ENCODE measurements around the gene ENKUR. TPM values are rescaled to one million over a fixed set of nuclear protein-coding genes. Genes with fewer than 3 reads are reported as not detected.
A peak's percentile ranks its signal among the peaks of the same experiment; 100 is the strongest.
"Not testable (repeated sequence)": the region's sequence is repeated elsewhere in the genome, so short reads cannot be mapped to it uniquely, and the experiment has no call there.

Gene ENKUR
- total and polyA plus RNA-seq, 3 donors from 2014 or later, result 2.2 to 6.2 (median 2.5) TPM

DNA sequence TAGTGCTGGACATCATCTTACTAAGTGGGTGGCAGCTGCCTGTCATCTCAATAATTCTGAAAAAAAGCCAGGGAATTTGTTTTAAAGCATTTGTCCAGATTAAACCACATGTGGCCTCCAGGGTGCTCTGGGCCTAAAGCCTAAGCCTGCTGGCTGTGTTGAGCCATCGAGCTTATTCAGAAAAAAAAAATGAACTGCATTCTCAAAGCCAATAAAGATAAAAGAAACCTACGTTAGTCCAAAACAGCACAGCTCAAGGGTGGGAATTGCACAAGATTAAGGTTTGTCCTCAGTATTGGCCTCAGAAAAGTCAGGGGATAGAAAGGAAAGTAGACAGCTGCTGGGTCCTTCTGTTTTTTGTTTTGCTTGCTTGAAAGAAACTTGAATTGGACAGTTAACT lies 41.0 kb downstream of the ENKUR start:
- Histone ChIP-seq H3K4me1 (no peaks in the 10 kb centered on the region), H3K27ac (peak overlapping the region in 1 of 2 donors; percentile 54), H3K4me3 (no peak overlapping the region), H3K36me3 (ENCODE audit: low read depth, missing control alignments) (no peaks in the 10 kb centered on the region), H3K27me3 (no peaks in the 10 kb centered on the region), H3K9me3 (no peaks in the 10 kb centered on the region)
- TF ChIP-seq CTCF (IDR thresholded peaks at IDR 0.05), result no peak
- no peak for TF ChIP-seq POLR2A (IDR thresholded peaks at IDR 0.05)
- intact Hi-C loops (cut with DNase I; ENCODE audit: low total_unique reads), result no loop called here
- WGBS, 2 donors, result 36 to 50% methylated on average over 2 of the region's 2 CpGs
- peak; percentile 55 for DNase-seq

DNA sequence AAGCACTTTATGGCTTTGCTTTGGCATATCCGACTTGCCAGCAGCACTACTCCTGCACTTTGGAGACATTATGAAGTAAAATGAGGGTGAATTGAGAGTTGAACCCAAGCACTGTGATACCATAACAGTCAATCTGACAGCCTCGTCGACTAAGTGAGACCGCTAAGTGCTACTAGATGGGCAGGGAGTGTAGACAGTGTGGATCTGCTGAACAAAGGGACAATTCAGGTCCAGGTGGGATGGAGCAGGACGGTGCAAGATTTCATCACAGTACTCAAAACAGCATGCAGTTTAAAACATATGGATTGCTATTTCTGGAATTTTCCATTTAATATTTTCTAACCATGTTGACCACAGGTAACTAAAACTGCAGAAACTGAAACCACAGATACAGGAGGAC lies 42.8 kb downstream of the ENKUR start:
- TF ChIP-seq POLR2A (IDR thresholded peaks at IDR 0.05), result no peak
- no peak for TF ChIP-seq CTCF (IDR thresholded peaks at IDR 0.05)
- Histone ChIP-seq H3K4me1 (no peaks in the 10 kb centered on the region), H3K4me3 (no peak overlapping the region), H3K9me3 (no peaks in the 10 kb centered on the region), H3K36me3 (ENCODE audit: low read depth, missing control alignments) (no peaks in the 10 kb centered on the region), H3K27ac (no peak overlapping the region), H3K27me3 (no peaks in the 10 kb centered on the region)
- DNase-seq, result no peak
- WGBS, 2 donors, result 81 to 84% methylated on average over 5 of the region's 5 CpGs
- intact Hi-C loops (cut with DNase I; ENCODE audit: low total_unique reads), result no loop called here

DNA sequence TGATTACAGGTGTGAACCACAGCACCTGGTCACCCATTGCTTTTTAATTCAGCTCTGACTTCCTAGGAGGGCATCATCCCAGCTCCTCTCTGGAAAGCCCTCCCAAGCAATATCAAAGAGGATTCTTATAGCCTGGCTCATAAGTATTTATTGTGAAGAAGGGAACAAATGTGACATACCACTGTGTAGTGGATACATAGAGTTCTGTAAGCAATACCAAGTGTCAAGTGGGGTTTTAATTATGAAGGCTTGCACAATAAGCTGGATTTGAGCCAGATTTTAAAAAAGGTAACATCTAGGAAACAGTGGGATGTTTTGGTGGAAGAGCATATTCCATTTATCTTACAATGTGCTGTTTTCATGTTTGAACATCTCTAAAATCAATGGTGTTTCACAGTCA lies 44.6 kb downstream of the ENKUR start:
- H3K27ac ChIP-seq, result no peak overlapping the region
- intact Hi-C loops (cut with DNase I; ENCODE audit: low total_unique reads), result no loop called here

DNA sequence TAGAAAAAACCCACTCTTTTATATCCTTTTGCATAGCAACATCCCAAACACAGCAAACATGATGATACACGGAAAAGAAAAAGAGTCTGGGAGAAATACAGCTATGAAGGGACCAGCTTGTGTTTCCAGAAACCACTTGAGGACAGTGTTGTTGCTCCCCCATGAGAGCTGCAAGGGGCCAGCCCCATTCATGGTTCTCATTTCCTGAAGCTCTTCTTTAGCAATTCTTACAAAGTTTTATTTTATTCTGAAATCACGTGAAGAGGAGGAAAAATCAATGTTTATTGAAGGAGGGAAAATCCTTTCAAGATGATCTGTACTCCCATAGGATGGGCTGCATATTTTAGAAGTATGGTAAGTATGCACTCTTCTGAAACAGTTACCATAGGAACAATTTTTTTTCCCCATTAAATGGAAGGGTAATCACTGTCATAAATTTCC lies 46.1 kb downstream of the ENKUR start:
- Histone ChIP-seq H3K4me1 (no peaks in the 10 kb centered on the region), H3K4me3 (no peak overlapping the region), H3K36me3 (ENCODE audit: low read depth, missing control alignments) (no peaks in the 10 kb centered on the region), H3K27ac (no peak overlapping the region), H3K9me3 (no peaks in the 10 kb centered on the region), H3K27me3 (no peaks in the 10 kb centered on the region)
- no peak for DNase-seq
- intact Hi-C loops (cut with DNase I; ENCODE audit: low total_unique reads), result no loop called here
- 50 to 55% methylated on average over 2 of the region's 2 CpGs for WGBS, 2 donors
- TF ChIP-seq POLR2A (IDR thresholded peaks at IDR 0.05) (no peak), CTCF (IDR thresholded peaks at IDR 0.05) (no peak)

More for the DNA sequence above, 44.6 kb downstream of the ENKUR start:
- no peaks in the 10 kb centered on the region for H3K36me3 ChIP-seq (ENCODE audit: low read depth, missing control alignments)
- no peaks in the 10 kb centered on the region for H3K27me3 ChIP-seq
- H3K4me1 ChIP-seq, result no peaks in the 10 kb centered on the region
- H3K4me3 ChIP-seq, result no peak overlapping the region
- H3K9me3 ChIP-seq, result no peaks in the 10 kb centered on the region
- DNase-seq, result no peak
- no peak for TF ChIP-seq CTCF (IDR thresholded peaks at IDR 0.05)
- no peak for TF ChIP-seq POLR2A (IDR thresholded peaks at IDR 0.05)

- intact Hi-C loops (cut with DNase I; ENCODE audit: low total_unique reads); DNase-seq; H3K27me3 ChIP-seq; H3K36me3 ChIP-seq (ENCODE audit: low read depth, missing control alignments); H3K4me3 ChIP-seq; H3K4me1 ChIP-seq; H3K27ac ChIP-seq; H3K9me3 ChIP-seq: not testable (repeated sequence)
- WGBS, 2 donors, result 93 to 96% methylated on average over 11 of the region's 11 CpGs
Observed at GRCh38 chr10:24968951-24969350, 47.0 kb downstream of the ENKUR start.
